ENCODE data around the gene MFSD12. TPM values are rescaled to one million over a fixed set of nuclear protein-coding genes. Genes with fewer than 3 reads are reported as not detected.

MFSD12 gene
- 108 and 163 TPM in 2 replicates for total RNA-seq

GRCh38 chr19:3557461-3558248 lies at the start of gene MFSD12:
Gene MFSD12, minus strand, starts transcription at chr19:3557586. Its CDS starts 183 bp downstream, at chr19:3557403.

GRCh38 chr19:3606690-3607289 lies 49.4 kb upstream of the MFSD12 start, which contains the start of gene TBXA2R:
Gene TBXA2R, minus strand, starts transcription at chr19:3606875. Its CDS starts 6,241 bp downstream, at chr19:3600634.

GRCh38 chr19:3585301-3586126 lies 28.1 kb upstream of the MFSD12 start, which contains the start of gene GIPC3:
Gene GIPC3, plus strand, starts transcription at chr19:3585478. Its CDS starts 120 bp downstream, at chr19:3585598.

DNA sequence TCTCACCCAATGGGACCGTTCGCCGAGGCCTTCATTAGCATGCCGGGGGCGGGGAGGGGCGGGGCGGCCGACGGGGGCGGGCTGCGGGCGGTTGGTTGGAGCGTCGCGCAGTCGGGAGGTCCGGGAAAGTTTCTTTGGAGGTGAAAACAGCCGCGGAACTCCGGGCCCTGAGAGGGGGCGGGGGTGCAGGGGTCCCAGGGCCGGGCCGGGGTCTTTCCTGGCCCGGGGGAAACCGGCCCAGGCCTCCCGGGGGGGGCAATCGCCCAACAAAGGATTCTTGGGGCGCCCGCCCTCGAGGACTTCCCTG lies 15.4 kb upstream of the MFSD12 start, which contains the start of gene HMG20B:
HMG20B (plus strand) TSS at position 90 of the 307 bp plus-strand sequence. CDS start 366 bp downstream, outside the sequence.

GRCh38 chr19:3538965-3539755 lies 18.2 kb downstream of the MFSD12 start, which contains the start of gene TEKTIP1:
Gene TEKTIP1, plus strand, starts transcription at chr19:3539174. Its CDS starts 4 bp downstream, at chr19:3539178.

DNA sequence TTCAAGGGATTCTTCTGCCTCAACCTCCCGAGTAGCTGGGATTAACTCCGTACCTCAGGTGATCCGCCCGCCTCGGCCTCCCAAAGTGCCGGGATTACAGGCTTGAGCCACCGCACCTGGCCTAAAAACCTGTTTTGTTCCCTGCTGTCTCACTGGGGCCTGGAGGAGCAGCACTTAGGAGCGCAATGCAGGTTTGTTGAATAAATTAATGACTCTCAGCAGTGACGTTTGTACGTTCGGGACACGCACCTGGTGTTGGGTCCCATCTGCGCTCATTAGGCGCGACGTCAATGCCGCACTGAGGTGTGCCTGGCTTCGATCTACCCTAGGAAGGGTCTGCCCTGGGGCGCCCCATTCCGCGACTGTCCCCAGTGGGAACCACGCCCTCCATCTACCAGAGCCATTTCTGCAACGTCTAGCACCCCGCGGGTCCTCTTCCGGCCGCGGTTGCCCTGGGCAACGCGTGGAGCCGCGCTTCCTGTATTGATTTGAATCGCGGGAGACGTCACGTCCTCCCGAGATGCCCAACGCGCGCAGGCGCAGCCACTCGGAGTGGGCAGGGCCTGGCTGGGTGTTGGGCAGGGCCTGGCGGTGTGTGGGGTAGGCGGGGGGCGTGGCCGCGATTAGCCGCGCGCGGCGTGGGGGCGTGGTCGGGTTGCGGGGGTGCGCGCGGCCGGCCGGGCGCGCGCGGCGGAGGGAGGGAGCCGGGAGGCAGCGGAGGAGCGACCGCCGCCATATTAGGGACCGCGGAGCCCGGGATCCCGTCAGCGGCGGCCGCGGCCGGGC lies 51.6 kb downstream of the MFSD12 start, which contains the start of gene FZR1:
FZR1 (plus strand) TSS at position 714 of the 786 bp plus-strand sequence. CDS start 16,679 bp downstream, outside the sequence.

DNA sequence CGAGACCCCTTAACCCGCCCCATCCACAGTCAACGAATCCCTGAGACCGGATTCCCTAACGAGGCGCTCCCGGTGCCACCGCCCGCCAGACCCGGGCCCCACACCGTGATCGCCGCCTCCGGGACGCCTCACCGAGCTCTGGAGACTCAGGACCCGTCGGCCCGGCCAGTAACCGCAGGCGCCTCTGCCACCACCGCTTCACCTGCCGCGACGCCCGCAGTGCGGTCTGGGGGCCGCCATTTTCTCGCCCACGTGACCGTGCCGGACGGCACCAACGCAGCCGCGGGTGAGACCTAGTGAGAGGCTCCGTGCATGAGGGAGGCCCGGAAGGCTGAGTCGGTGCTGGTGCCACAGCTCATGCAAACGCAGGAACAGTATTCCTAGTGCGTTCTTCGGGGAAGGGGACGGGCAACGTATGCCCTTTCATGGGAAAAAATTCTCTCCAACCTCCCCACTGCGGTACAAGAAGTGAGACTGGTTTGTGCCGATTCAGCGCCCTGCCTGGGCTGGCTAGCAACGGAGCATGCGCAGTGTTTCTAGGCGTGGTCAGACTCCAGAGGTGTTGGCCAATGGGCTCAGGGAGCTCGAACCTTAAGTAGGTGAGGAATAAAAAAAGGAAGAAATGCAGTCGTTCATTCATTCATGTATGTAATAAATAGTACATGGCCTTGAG lies 56.8 kb downstream of the MFSD12 start, which contains the start of gene DOHH:
DOHH (minus strand) TSS at position 246 of the 673 bp plus-strand sequence. CDS start 3,860 bp downstream, outside the sequence.

Other genes starting within 250 kb of the MFSD12 start
- 91.9 and 101 TPM in 2 replicates for gene NFIC, start 191.0 kb downstream of the MFSD12 start, total RNA-seq
- gene SMIM24, start 77.1 kb downstream of the MFSD12 start, total RNA-seq: not detected in 2 replicates
- not detected in 2 replicates for gene SMIM44, start 74.1 kb downstream of the MFSD12 start, total RNA-seq
- gene DOHH, start 56.9 kb downstream of the MFSD12 start, total RNA-seq: 9.4 and 14.8 TPM in 2 replicates
- 36.6 and 40.1 TPM in 2 replicates for gene FZR1, start 51.3 kb downstream of the MFSD12 start, total RNA-seq
- gene TEKTIP1, start 18.4 kb downstream of the MFSD12 start, total RNA-seq: 0.20 TPM in 1 of 2 replicates, not detected in the other
- 58.3 and 59.0 TPM in 2 replicates for gene HMG20B, start 15.4 kb upstream of the MFSD12 start, total RNA-seq
- 0.07 and 0.10 TPM in 2 replicates for gene GIPC3, start 27.9 kb upstream of the MFSD12 start, total RNA-seq
- gene TBXA2R, start 49.3 kb upstream of the MFSD12 start, total RNA-seq: 2.9 and 3.0 TPM in 2 replicates
- 21.6 and 26.9 TPM in 2 replicates for gene CACTIN, start 69.2 kb upstream of the MFSD12 start, total RNA-seq
- 55.1 and 85.5 TPM in 2 replicates for gene PIP5K1C, start 142.9 kb upstream of the MFSD12 start, total RNA-seq
- not detected in 2 replicates for gene TJP3, start 150.8 kb upstream of the MFSD12 start, total RNA-seq
- 22.9 and 24.4 TPM in 2 replicates for gene APBA3, start 204.1 kb upstream of the MFSD12 start, total RNA-seq
- gene MRPL54, start 205.1 kb upstream of the MFSD12 start, total RNA-seq: 15.7 and 21.1 TPM in 2 replicates
- not detected in 2 replicates for gene RAX2, start 214.6 kb upstream of the MFSD12 start, total RNA-seq
- 0.13 TPM in 1 of 2 replicates, not detected in the other for gene MATK, start 228.8 kb upstream of the MFSD12 start, total RNA-seq